Activated T-helper 1 cell treated with Interleukin-2 at 50 U/mL for 16 hours (primary cell): ENCODE results near the gene RIMBP3B.
"Not testable (repeated sequence)": the region's sequence is repeated elsewhere in the genome, so short reads cannot be mapped to it uniquely, and the experiment has no call there.

ENCODE experiments used
- DNase-seq: peaks from one replicate; pipeline ENCODE4 v3.0.0-alpha.2; 2020; ENCODE audit warnings: low read depth

RIMBP3B gene

DNA sequence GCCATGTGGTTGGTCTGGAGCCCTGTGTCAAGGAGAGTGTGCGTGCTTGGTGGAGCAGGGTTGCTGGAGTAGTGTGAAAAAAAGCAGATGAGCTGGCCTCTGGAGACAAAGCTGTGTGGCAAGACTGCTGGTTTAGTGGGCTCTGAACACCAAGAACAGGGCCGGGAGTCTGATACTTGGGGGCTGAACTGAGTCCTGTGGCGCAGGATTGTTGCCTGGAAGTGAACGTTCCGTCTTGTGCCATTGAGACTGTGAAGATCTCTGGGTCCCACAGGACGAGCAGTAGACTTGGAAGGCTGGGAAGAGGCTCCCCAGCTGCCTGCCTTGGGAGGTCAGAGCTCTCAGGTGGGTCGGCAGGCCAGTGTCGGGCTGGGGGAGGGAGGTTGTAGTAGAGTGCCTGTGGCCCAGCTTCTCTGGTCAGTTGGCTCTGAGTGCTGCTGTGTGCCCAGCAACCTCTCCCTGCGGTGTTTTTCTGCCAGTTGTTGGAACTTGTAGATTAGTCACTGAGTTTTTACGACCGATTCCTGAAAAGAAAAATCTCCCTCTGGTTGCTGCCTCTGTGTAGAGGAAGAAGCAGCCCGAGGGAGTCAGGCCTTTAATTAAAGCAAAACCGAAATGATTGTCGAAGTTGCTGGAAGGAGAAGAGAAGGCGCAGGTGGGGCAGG is 35.6 kb downstream of the RIMBP3B start:
- DNase-seq, result not testable (repeated sequence)

DNA sequence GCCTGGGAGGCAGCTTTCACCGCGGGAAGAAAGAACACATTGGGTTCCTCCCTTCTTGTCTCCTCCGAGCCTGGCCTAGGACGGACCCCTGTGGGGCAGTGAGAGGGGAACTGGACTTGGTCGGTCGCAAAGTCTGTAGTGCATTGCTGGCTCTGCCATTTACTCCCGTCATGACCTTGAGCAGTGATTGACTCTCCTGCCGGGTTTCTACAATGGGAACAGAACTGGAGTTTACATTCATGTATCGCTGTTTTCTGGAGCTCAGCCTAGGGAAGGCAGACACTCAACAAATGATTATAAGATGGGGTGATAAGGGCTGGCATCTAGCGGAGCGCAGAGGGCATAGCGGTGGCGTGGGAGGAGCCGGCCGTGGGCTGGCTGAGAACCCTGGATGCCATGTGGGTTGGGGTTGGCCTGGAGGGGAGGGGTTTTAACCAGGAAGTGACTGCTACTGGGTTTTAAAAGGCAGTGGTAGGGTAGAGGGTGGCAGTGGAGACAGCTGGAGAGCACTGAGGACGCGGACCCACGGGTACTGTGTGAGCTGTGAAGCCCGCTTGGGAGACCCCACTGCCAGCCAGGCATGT is 36.7 kb downstream of the RIMBP3B start:
- not testable (repeated sequence) for DNase-seq

DNA sequence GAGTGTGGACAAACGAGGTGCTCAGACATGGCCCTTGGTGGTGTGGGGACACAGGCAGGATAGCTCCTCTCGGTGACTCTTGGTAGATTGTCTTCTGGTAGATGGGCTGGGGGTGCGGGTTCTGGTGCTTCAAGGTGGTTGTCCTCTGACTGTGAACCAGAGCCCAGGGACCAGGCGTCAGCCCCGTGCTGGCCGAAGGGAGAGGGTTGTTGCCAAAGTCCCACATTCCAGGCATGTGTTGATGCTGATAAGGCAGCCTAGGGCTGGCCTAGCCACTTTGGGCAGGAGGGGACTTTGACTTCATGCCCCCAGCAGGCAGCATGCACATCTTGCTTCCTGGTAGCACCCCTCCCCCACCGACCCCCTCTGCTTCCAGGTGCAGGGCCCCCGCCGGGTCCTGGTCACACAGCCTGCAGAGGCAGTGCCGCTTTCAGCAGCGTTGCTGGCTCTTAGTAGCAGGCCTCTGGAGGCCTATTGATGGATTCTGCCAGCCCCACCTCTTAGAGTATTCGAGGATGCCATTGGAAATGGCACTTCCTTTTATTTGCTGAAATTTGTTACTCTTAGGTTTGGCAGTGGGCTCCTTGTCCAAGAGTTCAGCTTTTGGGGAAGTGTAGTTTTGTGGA is 40.6 kb downstream of the RIMBP3B start:
- DNase-seq, result not testable (repeated sequence)

DNA sequence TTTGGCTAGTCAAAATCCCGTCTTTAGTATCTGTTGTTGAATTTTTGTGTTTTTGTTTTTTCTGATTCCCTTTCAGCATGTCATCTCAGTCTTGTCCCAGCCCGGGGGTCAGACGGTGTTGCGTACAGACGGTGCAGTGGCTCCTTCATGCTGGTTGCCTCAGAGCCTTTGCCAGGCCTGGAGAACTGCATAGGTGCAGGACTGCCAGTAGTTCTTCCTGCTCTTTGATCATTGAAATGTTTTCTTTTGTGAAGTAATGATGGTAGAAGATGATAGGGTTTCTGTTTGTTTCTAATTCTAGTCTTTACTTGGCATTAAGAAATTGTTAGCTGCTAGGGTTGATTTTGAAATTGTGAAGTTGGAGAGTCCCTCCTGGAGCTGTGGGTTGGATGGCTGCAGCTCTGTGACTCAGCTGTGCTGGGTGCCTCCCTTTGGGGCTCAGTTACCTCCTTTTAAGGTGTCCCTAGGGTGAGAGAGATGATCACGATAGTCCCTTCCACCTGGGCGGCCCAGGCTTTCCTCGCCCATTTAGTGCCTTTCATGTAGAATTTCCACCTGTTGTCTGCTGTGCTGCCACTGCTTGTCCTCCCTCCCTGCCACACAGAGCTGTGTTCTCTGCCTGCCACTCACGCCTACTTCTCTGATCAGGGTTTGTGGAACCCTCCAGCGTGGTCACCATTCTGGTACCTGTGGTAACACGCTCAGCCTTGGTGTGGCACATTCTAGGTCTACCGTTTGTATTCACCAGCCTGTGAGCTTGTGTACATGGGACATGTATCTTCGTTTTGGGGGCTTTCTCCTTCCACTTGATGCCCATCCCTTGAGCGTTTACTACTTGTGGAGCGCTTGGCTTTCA is 51.1 kb downstream of the RIMBP3B start:
- not testable (repeated sequence) for DNase-seq

DNA sequence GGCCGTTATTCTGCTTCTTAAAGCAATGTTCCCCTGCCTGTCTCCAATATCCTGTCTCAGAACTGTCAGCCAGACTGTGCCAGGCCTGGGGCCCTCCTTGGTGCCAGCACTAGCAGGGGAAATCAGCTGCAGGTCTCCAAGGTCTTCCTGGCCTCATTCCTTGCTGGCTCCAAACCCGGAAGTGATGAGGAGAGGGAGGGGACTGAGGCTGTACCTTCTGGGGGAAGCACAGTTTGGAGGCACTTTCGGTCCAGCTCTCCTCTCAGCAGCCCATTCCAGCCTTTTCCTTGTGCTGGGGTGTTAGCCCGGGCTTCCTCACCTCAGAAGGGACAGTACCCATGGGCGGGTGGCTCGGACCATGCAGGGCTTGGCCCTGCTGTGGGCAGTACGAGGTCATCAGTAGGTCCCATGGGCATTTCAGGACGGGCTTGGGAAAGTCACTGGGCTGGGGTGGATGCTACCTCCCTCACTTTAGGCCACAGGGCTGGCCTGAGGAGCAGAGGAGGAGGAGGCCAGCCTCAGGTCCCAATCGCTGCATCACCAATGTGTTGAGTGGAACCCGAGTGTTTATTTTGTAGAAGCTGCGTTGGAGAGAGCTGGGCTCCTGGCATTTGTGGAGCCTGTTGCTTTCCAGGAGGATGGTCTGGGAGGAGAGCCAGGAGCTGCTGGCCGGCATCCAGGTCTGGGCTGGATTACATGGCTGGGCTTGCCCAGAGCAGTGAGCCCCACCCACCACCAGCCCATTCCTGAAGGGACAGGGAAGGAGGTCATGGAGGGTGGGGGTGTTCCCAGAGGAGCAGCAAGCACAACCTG is 52.7 kb downstream of the RIMBP3B start:
- DNase-seq, result not testable (repeated sequence)

DNA sequence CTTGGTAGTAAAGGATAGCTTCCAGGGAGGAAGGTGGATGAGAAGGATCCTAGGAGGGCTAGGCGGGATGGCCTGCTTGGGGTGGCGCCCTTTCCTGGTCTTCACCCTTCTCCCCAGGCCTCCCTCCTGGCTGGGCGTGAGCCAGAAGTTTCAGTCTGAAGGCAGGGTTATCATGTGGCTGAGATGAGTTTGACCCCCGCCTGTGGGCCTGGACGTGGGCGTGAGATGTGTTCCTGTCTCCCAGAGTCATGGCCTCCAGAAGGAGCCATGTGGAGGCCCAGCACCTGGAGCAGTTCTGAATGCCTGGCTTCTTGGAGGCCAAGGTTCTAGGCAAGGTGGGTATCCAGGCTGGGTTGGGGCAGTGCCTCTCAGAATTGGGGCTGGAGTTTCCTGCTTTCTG is 54.5 kb downstream of the RIMBP3B start:
- DNase-seq, result not testable (repeated sequence)
